T-helper 2 cell treated with Interferon-gamma antibody and Interleukin-4, amounts not matched to agents 100 ng/mL and 5 ng/mL, for 36 hours (primary cell): ENCODE results near the gene CLASP2. TPM values are rescaled to one million over a fixed set of nuclear protein-coding genes. Genes with fewer than 3 reads are reported as not detected.
"Not testable (repeated sequence)": the region's sequence is repeated elsewhere in the genome, so short reads cannot be mapped to it uniquely, and the experiment has no call there.

Experiments
- intact Hi-C: fragments of 100-400 bp; cut with micrococcal nuclease; formaldehyde crosslinking; loops from one replicate; pipeline ENCODE4 v1.15.1; 2023
- total RNA-seq: library from RNA; stranded (reverse); gene quantifications from 2 replicates; pipeline ENCODE4 v1.2.3, GENCODE V29; 2022

The CLASP2 gene
- total RNA-seq, 1 donor from 2014 or later = 53.6 TPM

DNA sequence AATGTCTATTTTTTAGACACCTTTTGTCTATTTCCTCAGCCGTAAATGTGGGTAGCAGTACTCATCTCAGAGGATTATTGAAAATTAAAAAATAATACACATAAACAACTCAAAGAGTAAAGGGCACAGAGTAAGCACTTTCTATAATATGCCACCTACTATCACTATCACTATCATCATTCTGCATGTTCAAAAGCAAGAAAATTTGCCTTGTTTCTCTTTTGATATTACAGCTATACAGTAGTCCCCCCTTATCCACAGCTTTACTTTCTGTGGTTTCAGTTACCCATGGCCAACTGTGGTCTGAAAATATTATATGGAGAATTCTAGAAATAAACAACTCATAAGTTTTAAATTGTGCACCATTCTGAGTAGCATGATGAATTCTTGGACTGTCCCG is 27.7 kb downstream of the CLASP2 start:
- intact Hi-C loops = no loop called here

DNA sequence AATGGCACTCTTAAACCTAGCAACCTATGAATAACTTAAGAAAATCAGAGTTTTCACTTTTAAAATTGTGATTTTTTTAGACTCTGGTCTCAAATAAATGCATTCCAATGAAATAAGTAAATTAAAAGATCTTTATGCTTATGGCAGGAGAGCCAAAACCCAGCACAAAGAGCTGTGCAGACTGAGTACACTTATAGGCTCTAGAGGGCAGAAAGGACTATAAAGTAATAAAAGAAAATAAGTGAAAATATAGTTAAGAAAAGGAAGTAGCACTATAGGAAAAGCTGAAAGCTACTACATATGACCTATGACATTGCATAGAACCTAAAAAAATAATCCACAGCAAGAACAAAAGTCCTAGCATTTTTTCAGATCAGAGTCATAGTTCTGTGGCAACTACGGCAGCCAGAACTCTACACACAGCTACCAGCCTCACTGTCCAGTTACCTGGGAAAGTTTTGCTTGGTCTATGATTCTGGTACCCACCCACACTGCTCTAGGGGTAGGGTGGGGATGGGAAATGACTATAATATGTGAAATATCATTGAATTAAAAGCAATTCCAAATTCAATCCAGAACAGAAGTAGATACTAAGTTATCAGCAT is 30.5 kb downstream of the CLASP2 start:
- intact Hi-C loops = no loop called here

DNA sequence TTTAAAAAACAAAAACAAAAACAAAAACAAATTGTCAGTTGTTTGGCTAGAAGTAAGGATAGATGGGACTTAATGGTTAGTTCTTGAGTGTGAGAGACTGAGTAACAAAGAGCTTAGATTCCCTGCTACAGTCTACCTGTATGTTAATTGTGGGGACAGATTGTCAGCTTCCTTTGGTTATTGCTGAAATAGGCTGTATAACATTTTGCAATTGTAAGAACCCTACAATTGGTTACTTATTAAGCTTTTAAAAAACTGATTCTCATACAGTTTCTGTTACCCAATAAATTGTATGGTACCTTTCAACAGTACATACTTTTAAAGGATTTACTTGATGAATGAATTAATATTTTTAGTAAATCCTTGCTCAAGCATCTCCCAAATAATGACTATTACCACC is 35.3 kb downstream of the CLASP2 start:
- intact Hi-C loops = no loop called here

DNA sequence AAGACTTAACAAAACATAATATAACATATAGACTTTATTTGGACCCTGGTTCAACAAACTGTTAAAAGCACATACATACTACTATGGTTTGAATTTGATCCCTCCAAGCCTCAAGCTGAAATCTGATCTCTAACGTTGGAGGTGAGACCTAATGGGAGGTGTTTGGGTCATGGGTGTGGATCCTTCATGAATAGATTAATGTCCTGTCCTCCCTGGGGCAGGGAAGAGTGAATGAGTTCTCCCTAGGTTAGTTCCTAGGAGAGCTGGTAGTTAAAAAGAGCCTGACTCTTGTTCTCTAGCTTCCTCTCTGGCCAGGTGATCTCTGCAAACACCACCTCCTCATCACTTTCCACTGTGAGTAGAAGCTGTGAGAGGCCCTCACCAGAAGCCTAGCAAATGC is 36.4 kb downstream of the CLASP2 start:
- intact Hi-C loops = no loop called here

DNA sequence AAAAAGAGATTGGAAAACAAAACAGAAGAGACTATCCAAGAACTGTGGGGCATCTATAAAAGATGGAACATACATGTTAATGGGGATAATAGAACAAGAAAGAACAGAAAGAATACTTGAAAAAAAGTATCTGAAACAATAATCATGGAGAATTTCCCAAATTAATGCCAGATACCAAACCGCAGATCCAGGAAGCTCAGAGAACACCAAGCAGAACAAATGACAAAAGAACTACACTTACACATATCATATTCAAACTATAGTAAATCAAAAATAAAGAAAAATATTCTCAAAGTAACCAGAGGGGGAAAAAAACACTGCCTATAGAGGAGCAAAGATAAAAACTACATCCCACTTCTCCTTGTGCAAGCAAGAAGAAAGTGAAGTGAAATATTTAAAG is 40.0 kb downstream of the CLASP2 start:
- intact Hi-C loops = no loop called here

DNA sequence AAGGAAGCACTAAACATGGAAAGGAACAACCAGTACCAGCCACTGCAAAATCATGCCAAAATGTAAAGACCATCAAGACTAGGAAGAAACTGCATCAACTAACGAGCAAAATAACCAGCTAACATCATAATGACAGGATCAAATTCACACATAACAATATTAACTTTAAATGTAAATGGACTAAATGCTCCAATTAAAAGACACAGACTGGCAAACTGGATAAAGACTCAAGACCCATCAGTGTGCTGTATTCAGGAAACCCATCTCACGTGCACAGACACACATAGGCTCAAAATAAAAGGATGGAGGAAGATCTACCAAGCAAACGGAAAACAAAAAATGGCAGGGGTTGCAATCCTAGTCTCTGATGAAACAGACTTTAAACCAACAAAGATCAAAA is 44.6 kb downstream of the CLASP2 start:
- intact Hi-C loops = not testable (repeated sequence)

DNA sequence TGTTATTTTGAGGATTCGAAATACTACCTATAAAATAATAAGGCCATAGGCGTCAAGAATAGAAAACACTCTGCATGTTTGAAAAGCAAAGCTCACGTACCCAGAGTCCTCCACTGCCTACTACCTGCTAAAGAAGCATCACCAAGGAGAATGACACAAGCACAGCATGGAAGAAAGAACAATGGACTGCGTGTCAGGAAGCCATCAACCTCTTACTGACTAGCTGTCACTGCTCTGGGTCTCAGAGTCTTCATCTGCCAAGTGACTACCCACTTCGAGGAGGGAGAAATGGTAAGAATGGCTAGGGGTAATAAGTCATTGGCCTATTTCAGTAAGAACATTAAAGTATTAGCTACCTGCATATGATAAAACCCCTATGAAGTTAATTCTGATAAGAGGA is 49.4 kb downstream of the CLASP2 start:
- intact Hi-C loops = no loop called here

DNA sequence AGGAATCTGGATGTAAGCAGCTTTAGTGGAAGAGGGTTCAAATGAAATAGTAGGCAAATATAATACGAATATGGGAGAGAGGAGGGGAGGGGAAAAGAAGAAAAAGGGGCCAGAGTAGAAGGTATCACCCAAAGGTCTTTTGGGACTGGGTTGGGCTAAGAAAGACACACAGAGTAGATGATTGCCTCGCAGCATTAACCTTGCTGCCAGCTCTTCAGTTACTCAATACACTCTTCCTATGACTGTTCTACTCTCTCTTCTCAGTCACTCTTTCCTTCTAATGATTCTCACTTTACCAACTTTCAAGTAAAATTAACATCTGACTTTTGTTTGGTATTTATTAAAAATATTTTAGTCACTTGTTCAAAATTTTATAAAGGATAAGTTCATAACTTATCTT is 52.8 kb downstream of the CLASP2 start:
- intact Hi-C loops = no loop called here

DNA sequence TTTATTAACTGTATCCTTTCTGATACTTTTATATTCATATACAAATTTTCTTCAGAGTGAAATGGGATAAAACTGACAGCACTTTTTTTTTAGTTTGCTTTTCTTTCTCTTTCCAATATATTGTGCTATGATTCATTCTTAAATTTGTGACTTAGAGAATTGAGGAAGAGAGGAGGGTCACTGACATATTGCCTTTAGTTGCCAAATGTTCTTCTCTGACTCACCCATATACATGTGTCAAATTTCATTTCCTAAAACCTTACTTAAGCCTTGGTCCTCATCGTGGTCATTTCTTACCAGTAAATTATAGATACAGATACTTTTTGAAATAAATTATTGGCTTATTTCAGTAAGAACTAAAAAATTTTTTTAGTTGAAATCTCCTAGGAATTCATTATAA is 53.9 kb downstream of the CLASP2 start:
- intact Hi-C loops = no loop called here

DNA sequence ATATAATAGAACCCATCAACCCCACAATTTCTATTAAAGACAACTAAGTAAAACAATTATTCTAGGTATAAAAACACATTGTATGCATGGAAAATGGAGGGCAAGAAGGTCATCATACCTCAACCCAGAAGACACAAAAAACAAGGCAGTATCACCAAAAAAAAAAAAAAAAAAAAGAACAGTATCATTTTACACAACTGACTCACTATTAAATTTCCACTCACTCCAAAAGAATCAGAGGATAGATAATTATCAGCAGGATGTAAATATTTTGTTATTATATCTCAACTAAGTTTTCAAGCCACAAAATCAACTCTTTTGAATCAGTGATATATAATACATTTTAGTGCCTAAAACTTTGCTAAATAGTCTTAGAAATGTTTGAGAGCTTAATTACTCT is 55.0 kb downstream of the CLASP2 start:
- intact Hi-C loops = no loop called here

DNA sequence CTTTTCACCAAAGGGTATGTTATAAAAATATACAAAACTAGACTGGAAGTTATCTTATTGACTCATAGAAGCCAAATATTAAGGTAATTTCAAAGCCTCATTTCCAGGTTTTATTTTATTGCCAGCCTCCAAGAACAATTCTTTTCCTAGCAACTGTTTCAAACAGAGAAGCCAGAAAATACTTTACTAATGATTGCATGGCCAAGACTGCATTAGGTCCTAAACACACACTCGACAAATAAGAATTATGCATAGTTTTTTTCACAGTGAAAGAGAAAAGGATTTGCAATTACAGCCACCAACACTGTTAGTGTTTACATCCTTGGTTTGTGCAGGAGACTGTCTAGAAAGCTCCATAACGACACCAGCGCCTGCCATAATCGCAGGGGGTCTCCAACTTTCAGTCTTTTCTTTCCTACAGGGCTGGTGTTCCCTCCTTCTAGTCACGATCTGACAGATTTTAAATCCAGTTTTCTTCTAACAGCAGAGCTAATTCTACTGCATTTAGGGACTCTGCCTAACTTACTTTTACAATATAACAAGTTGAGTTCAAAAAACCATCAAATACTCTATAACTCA is 58.1 kb downstream of the CLASP2 start:
- intact Hi-C loops = loop anchor here (2.0 kb wide), 1 partner anchor 15 kb away; no protein-coding TSS in a partner anchor

DNA sequence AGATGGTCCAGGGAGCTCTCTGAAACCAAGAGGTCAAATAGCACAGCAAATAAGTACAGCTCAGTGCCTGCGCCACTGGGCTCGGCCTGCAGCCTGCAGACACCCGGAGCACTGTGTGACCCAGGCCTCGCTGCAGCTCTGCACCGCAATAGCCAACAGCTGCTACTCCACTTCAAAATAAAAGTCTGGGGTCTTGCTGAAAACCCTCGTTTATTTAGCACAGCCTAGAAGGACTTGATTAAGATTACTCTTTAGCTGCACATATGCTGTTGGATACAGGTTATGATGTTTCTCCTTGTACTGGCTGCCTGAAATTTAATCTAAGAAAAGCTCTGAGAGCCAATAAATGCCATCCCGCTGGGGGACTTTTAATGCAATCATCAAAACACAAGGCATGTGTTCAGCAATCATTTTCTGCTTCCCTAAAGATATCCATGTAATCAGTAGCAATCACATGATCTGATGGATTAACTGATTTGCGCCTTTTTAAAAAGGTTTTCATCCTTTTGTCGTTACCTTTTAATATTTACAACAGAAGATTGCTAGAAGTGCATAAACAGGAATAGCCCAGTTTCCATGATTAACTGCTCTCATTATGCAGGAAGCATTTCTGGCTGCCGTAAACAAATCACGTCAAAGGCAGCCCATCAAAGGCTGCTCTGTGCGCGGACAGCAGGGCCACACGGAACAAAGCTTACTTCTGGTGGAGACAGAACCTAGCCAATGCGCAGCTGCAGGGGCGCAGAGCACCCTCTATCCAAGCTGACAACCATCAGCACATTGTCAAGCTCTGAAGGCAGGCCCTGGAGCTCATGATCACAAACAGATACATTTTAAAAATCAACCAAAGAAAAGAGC is 58.8 kb downstream of the CLASP2 start:
- intact Hi-C loops = no loop called here

DNA sequence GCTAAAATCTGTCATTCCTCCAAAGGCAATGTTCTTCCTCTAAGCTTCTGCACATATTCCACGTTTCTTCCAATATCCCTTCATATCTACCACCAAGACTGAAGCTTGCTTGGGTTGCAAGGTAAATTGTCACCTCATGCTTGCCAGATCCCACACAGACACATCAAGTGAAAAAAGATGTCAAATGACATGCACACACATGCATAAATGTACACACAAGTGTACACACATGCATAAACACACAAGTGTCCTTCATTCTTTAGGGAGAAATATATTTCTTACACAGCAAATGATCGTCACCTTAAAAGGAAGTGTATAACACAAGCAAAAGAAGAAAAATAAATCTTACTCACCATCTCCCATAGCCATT is 59.4 kb downstream of the CLASP2 start:
- intact Hi-C loops = no loop called here

DNA sequence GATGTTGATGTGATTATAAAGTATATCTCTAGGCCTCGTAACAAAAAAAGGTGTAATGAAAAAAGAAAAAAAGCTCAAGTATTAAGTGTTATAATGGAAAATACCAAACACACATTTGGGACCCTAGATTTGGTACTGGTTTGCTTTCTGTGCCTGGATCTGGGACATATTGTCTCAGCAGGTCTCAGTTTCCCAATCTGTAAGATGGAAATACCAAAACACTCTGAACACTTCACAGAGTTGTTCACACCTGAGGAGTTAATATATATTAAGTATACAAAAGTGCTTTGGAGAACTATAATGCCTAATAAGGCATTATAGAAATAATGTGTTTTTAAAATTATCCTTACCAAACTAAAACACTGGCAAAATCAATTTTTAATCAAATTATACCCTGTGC is 60.0 kb downstream of the CLASP2 start:
- intact Hi-C loops = no loop called here

DNA sequence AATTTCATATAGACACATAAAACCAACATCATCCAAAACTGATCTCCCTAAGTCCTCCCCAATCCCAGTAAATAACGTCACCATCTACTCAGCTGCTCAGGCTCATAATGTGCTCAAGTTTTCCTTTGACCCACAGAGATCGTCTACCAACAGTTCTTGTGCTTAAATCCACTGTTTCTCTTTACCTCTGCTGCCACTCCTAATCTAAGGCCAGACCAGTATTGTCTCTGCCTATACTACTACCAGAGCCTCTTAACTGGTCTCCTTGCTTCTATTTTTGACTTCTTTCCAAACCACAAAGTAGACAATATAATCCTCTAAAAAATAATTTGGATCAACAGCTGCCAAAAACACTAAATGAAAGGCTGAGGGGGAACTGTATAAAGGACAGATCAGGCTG is 65.3 kb downstream of the CLASP2 start:
- intact Hi-C loops = no loop called here

DNA sequence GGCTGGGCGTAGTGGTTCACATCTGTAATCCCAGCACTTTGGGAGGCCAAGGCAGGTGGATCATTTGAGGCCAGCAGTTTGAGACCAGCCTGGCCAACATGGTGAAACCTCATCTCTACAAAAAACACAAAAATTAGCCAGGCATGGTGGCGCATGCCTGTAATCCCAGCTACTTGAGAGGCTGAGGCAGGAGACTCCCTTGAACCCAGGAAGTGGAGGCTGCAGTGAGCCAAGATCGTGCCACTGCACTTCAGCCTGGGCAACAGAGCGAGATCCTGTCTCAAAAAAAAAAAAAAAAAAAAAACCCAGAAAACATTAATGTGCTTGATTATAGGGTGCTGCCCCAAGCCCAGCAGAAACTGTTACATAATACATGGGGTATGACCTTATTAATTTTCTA is 67.0 kb downstream of the CLASP2 start:
- intact Hi-C loops = not testable (repeated sequence)

DNA sequence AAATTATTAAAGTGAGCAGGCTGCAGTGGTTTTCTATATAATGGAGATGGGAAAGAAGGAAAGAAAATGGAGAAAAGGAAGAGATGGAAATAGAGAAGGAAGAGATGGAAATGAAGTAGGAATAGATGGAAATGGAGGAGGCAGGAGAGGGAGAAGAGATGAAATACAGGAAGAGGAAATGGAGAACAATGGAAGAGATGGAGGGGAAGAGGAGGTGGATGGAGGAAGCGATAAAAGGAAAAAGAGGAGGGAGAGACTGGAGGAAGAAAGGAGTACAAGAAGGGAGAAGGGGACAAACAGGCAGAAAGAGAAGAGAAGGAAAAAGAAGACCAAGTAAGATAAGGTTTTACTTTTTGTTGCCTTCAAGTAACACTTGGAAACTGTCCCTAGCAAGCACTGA is 67.6 kb downstream of the CLASP2 start:
- intact Hi-C loops = no loop called here

DNA sequence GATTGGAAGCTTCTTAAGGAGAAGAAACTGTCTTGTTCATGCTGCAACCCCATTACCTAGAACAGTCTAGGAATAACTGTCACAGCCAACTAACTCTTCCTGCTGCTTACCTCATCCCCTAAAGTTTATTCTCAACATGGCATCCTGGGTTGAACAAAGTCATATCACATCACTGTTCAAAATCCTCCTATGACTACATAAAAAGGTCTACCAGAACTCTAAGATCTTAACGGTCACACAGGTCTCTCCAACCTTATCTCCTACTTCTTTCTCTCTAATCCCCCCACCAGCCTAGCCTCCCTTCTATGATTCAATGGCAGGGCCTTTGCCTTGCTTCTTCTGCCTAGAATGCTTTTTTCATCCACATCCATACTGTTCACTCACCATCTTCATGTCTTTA is 69.3 kb downstream of the CLASP2 start:
- intact Hi-C loops = no loop called here

DNA sequence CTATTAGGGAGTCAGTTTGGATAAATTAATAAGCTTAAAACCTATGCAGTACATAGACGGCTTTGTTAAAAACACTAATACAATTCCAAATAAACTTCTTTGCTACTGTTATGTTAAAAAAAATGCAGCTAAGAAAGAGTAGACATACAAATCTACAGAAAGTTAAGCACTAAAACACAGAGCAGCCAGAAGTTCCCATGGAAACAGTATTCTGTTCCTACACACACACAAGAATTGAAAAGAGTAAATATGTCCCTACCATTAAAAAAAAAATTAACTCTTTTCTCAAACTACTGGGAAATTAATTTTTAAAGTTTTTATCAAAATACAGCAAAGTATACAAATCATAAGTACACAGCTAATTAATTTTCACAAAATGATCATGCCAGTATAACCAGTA is 71.6 kb downstream of the CLASP2 start:
- intact Hi-C loops = no loop called here

DNA sequence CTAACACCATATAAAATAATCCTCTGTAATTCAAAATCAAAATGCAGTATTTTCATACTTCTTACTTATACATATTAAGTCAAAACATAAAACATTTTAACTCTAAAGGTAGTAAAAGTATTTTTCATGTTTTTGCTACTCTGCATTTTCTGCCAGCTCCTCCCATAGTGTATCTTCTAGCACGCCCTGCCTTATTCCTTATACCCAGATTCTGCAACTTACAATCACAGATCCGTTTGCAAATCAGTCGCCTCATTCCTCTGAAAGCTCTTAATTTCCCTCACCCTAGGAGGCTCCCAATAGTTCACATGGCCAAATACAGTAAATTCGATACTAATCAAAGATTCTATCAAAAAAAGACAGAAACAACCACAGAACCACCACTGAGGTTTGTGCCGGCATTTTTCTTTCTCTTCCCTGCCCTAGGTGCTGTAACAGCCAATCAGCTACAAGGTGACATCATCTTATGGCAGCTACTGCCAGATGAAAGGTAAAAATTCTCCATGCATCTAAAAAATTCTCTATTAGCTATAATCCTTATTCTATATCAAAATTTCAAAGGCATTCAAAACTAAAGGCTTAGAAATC is 72.9 kb downstream of the CLASP2 start:
- intact Hi-C loops = loop anchor here (2.0 kb wide), 2 partner anchors 16 to 72 kb away; no protein-coding TSS in a partner anchor

DNA sequence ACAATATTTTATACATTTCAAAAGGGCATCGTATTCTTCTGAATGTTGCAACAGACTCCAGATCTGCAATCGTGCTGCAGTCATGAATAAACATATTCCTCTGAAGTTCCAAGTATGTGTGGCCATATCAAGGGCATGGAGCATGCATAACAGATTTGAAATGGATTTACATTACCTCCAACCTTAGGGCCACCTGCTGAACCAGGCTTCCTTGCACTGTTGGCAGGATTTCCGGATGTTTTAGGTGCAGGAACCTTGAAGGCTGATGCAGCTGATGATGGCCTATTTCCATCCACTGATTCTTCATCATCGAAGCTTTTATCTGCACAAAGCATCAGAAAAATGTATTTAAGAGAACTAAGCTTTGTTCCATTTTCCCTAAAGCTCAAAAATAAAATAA is 73.5 kb downstream of the CLASP2 start:
- intact Hi-C loops = loop anchor here (2.0 kb wide), 2 partner anchors 16 to 72 kb away; no protein-coding TSS in a partner anchor

DNA sequence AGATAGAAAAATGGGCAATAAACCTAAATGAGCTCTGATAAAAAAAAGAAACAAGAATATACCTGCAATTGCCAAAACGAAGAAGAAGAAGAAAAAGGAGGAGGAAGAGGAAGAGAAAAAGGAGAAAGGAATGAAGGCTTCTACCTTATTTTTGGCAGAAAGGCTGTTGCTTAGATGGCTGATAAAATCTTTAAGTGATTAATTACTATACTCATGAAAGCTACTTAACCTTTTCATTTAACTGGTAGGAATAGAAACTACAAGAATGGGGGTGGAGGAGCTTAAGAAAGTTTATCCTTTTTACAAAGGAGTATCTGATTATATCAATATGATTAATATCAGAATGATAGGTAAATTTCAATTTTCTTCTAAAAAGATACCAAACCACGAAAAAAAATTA is 75.2 kb downstream of the CLASP2 start:
- intact Hi-C loops = no loop called here
